ENCODE data around the gene TTC39C.
A peak's percentile ranks its signal among the peaks of the same experiment; 100 is the strongest.

The TTC39C gene

DNA sequence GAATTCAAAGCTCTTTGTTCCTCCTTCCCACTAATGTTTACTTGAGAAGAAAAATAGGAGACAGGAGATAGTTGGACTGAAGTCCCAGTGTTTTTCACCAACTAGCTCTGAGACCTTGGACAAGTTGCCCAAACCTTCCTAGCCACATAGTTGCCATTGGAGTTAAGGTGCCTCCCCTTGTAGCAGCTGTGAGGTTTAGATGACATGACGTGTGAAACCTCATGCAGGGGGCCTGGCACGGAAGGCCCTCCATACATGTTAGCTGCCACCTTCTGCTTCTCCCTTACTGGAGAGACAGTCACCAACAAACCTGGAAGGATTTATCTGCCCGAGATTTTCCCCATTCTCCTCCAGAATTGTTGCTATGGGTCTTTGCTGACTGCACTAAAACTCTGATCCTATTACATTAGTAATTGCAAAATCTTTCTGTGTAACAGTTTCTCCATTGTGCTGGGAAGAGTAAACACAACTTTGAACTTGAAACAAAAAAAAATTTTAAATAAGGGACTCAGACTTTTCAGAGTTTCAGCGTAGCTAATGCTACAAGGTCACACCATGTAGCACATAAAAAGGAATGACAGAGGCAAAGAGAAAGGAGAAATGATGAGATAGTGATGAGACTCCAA lies 100.5 kb downstream of the TTC39C start:
- no peak overlapping the region for H3K4me3 ChIP-seq (ENCODE audit: control insufficient read depth in 1 of 7, extremely low read depth in 1 of 7, insufficient read depth in 4 of 7, low read depth in 2 of 7, low read length in 6 of 7)
- no peak overlapping the region for H3K27ac ChIP-seq (ENCODE audit: insufficient read depth in 1 of 2, low read depth in 1 of 2, low read length in 2 of 2, poor library complexity in 1 of 2, severe bottlenecking in 2 of 2)
- no peak for DNase-seq
- 100% methylated on average over 1 of the region's 4 CpGs for WGBS (ENCODE audit: insufficient coverage)
- CTCF ChIA-PET, result interaction anchor here (4.1 kb wide), 1 partner anchor 291 kb away, joined by 17 read pairs; no protein-coding TSS in a partner anchor
- no peaks in the 10 kb centered on the region for H3K27me3 ChIP-seq (replicated peaks in 2 of 5; ENCODE audit: control insufficient read depth in 4 of 5, insufficient read depth in 5 of 5, low read length in 4 of 5)
- H3K4me1 ChIP-seq (ENCODE audit: control extremely low read depth in 1 of 4, control insufficient read depth in 4 of 4, insufficient read depth in 4 of 4, low read length in 3 of 4), result peaks cover 8 to 15% (median 10%) of the 10 kb centered on the region in 4 experiments
- POLR2A ChIA-PET, result interaction anchor here (1.3 kb wide), 1 partner anchor 100 kb away, joined by 3 read pairs; the partner anchor contains the start of gene TTC39C
- no peaks in the 10 kb centered on the region for H3K9me3 ChIP-seq (ENCODE audit: control extremely low read depth in 1 of 5, control insufficient read depth in 4 of 5, insufficient read depth in 2 of 5, low read depth in 1 of 5, low read length in 4 of 5)
- peaks cover 0 to 13% (median 9%) of the 10 kb centered on the region in 4 experiments for H3K36me3 ChIP-seq (ENCODE audit: control insufficient read depth in 4 of 4, insufficient read depth in 4 of 4, low read length in 3 of 4)

GRCh38 chr18:24115628-24116027 lies 101.1 kb downstream of the TTC39C start:
- no peaks in the 10 kb centered on the region for H3K9me3 ChIP-seq (ENCODE audit: control extremely low read depth in 1 of 5, control insufficient read depth in 4 of 5, insufficient read depth in 2 of 5, low read depth in 1 of 5, low read length in 4 of 5)
- no peaks in the 10 kb centered on the region for H3K27me3 ChIP-seq (replicated peaks in 2 of 5; ENCODE audit: control insufficient read depth in 4 of 5, insufficient read depth in 5 of 5, low read length in 4 of 5)
- H3K4me1 ChIP-seq (ENCODE audit: control extremely low read depth in 1 of 4, control insufficient read depth in 4 of 4, insufficient read depth in 4 of 4, low read length in 3 of 4), result peaks cover 8 to 15% (median 10%) of the 10 kb centered on the region in 4 experiments
- H3K36me3 ChIP-seq (ENCODE audit: control insufficient read depth in 4 of 4, insufficient read depth in 4 of 4, low read length in 3 of 4), result peaks cover 0 to 15% (median 9%) of the 10 kb centered on the region in 4 experiments
- 0% methylated on average over 1 of the region's 2 CpGs for WGBS (ENCODE audit: insufficient coverage)
- H3K4me3 ChIP-seq (ENCODE audit: control insufficient read depth in 1 of 7, extremely low read depth in 1 of 7, insufficient read depth in 4 of 7, low read depth in 2 of 7, low read length in 6 of 7), result no peak overlapping the region
- no peak overlapping the region for H3K27ac ChIP-seq (ENCODE audit: insufficient read depth in 1 of 2, low read depth in 1 of 2, low read length in 2 of 2, poor library complexity in 1 of 2, severe bottlenecking in 2 of 2)
- peak in 2 of 3 donors; percentile 48 to 55 for DNase-seq
- ChIA-PET CTCF (interaction anchor here (4.1 kb wide), 1 partner anchor 292 kb away, joined by 17 read pairs; no protein-coding TSS in a partner anchor), POLR2A (no interaction called here)

GRCh38 chr18:24118750-24119577 lies 104.4 kb downstream of the TTC39C start:
- Histone ChIP-seq H3K4me3 (ENCODE audit: control insufficient read depth in 1 of 7, extremely low read depth in 1 of 7, insufficient read depth in 4 of 7, low read depth in 2 of 7, low read length in 6 of 7) (no peak overlapping the region), H3K27me3 (replicated peaks in 2 of 5; ENCODE audit: control insufficient read depth in 4 of 5, insufficient read depth in 5 of 5, low read length in 4 of 5) (no peaks in the 10 kb centered on the region), H3K9me3 (ENCODE audit: control extremely low read depth in 1 of 5, control insufficient read depth in 4 of 5, insufficient read depth in 2 of 5, low read depth in 1 of 5, low read length in 4 of 5) (no peaks in the 10 kb centered on the region), H3K27ac (ENCODE audit: insufficient read depth in 1 of 2, low read depth in 1 of 2, low read length in 2 of 2, poor library complexity in 1 of 2, severe bottlenecking in 2 of 2) (no peak overlapping the region), H3K4me1 (ENCODE audit: control extremely low read depth in 1 of 4, control insufficient read depth in 4 of 4, insufficient read depth in 4 of 4, low read length in 3 of 4) (peaks cover 8 to 15% (median 10%) of the 10 kb centered on the region in 4 experiments), H3K36me3 (ENCODE audit: control insufficient read depth in 4 of 4, insufficient read depth in 4 of 4, low read length in 3 of 4) (peaks cover 0 to 28% (median 13%) of the 10 kb centered on the region in 4 experiments)
- ChIA-PET POLR2A (no interaction called here), CTCF (interaction anchor here (0.6 to 4.1 kb wide), 11 partner anchors 12 to 304 kb away, joined by 3 to 17 read pairs (median 3); no protein-coding TSS in a partner anchor)
- DNase-seq, result peak; percentile 78 to 90 (median 83)
- 100% methylated on average over 1 of the region's 8 CpGs for WGBS (ENCODE audit: insufficient coverage)

GRCh38 chr18:24120676-24121075 lies 106.1 kb downstream of the TTC39C start:
- Histone ChIP-seq H3K9me3 (ENCODE audit: control extremely low read depth in 1 of 5, control insufficient read depth in 4 of 5, insufficient read depth in 2 of 5, low read depth in 1 of 5, low read length in 4 of 5) (no peaks in the 10 kb centered on the region), H3K36me3 (ENCODE audit: control insufficient read depth in 4 of 4, insufficient read depth in 4 of 4, low read length in 3 of 4) (peaks cover 0 to 28% (median 20%) of the 10 kb centered on the region in 4 experiments), H3K4me3 (ENCODE audit: control insufficient read depth in 1 of 7, extremely low read depth in 1 of 7, insufficient read depth in 4 of 7, low read depth in 2 of 7, low read length in 6 of 7) (no peak overlapping the region), H3K4me1 (ENCODE audit: control extremely low read depth in 1 of 4, control insufficient read depth in 4 of 4, insufficient read depth in 4 of 4, low read length in 3 of 4) (peaks cover 4 to 7% (median 6%) of the 10 kb centered on the region in 4 experiments), H3K27me3 (replicated peaks in 2 of 5; ENCODE audit: control insufficient read depth in 4 of 5, insufficient read depth in 5 of 5, low read length in 4 of 5) (no peaks in the 10 kb centered on the region), H3K27ac (ENCODE audit: insufficient read depth in 1 of 2, low read depth in 1 of 2, low read length in 2 of 2, poor library complexity in 1 of 2, severe bottlenecking in 2 of 2) (no peak overlapping the region)
- no peak for DNase-seq
- ChIA-PET POLR2A (no interaction called here), CTCF (interaction anchor here (1.1 to 2.0 kb wide), 3 partner anchors 105 to 306 kb away, joined by 3 to 9 read pairs (median 4); no protein-coding TSS in a partner anchor)
- WGBS (ENCODE audit: insufficient coverage), result 100% methylated on average over 1 of the region's 4 CpGs

DNA sequence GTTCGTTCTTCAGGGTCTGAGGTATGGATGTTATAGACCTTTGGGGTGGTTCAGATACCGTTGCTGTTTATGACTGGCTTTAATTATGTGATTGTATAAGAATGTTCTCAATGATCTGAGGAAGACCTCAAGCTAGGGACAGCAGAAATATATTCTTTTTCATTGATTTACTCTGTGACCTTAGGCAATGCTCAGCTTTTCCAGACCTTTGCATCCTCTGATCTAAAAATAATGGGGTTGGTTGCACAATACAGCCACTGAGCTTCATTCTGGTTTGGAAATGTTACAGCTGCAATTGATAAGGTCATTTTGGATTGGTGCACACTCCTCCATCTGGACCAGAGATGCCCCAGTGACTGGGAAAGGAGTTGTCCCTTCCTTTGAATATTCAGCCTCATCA lies 107.1 kb downstream of the TTC39C start:
- no peaks in the 10 kb centered on the region for H3K9me3 ChIP-seq (ENCODE audit: control extremely low read depth in 1 of 5, control insufficient read depth in 4 of 5, insufficient read depth in 2 of 5, low read depth in 1 of 5, low read length in 4 of 5)
- peaks cover 0 to 28% (median 21%) of the 10 kb centered on the region in 4 experiments for H3K36me3 ChIP-seq (ENCODE audit: control insufficient read depth in 4 of 4, insufficient read depth in 4 of 4, low read length in 3 of 4)
- ChIA-PET CTCF (no interaction called here), POLR2A (no interaction called here)
- no peak overlapping the region for H3K27ac ChIP-seq (ENCODE audit: insufficient read depth in 1 of 2, low read depth in 1 of 2, low read length in 2 of 2, poor library complexity in 1 of 2, severe bottlenecking in 2 of 2)
- WGBS (ENCODE audit: insufficient coverage), result 100% methylated on average over 1 of the region's 2 CpGs
- no peaks in the 10 kb centered on the region for H3K27me3 ChIP-seq (replicated peaks in 2 of 5; ENCODE audit: control insufficient read depth in 4 of 5, insufficient read depth in 5 of 5, low read length in 4 of 5)
- H3K4me1 ChIP-seq (ENCODE audit: control extremely low read depth in 1 of 4, control insufficient read depth in 4 of 4, insufficient read depth in 4 of 4, low read length in 3 of 4), result no peaks in the 10 kb centered on the region
- DNase-seq, result no peak
- no peak overlapping the region for H3K4me3 ChIP-seq (ENCODE audit: control insufficient read depth in 1 of 7, extremely low read depth in 1 of 7, insufficient read depth in 4 of 7, low read depth in 2 of 7, low read length in 6 of 7)

DNA sequence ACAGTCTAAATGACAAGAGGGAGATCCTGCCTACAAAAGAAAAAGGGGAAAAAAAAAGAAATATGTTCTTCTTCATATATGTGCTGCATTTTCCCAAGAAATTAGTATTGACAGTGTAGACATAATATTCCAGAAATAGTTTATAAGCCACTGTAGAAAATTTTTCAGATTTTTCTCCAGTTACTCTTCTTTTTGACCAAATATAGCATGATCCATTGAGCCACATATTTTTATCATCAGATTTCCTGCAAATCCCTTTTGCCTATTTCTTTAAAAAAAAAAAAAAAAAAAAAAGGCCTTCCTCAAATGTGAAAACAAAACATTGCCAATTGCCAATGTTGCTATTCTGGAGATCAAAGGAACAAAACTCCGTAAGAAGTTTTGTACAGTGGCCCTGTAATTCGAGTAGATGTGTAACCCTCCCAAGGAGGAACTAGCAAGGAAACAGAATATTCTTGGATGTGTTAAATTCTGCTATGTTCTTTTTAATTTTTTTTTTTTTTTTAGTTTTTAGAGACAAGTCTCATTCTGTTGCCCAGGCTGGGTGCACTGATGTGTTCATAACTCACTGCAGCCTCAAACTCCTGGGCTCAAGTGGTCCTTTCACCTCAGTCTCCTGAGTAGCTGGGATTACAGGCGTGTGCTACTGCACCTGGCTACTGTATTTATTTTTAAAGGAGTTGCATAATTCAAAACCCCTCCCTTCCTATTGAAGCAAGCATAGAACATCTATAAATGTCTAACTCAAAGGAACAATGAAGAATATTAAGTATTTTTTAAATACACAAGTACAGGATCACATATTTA lies 111.8 kb downstream of the TTC39C start:
- WGBS (ENCODE audit: insufficient coverage), result 92% methylated on average over 2 of the region's 3 CpGs
- CTCF ChIA-PET, result no interaction called here
- POLR2A ChIA-PET, result no interaction called here
- H3K4me3 ChIP-seq (ENCODE audit: control insufficient read depth in 1 of 7, extremely low read depth in 1 of 7, insufficient read depth in 4 of 7, low read depth in 2 of 7, low read length in 6 of 7), result no peak overlapping the region
- H3K36me3 ChIP-seq (ENCODE audit: control insufficient read depth in 4 of 4, insufficient read depth in 4 of 4, low read length in 3 of 4), result peaks cover 0 to 48% (median 27%) of the 10 kb centered on the region in 4 experiments
- no peak for DNase-seq
- no peak overlapping the region for H3K27ac ChIP-seq (ENCODE audit: insufficient read depth in 1 of 2, low read depth in 1 of 2, low read length in 2 of 2, poor library complexity in 1 of 2, severe bottlenecking in 2 of 2)
- H3K9me3 ChIP-seq (ENCODE audit: control extremely low read depth in 1 of 5, control insufficient read depth in 4 of 5, insufficient read depth in 2 of 5, low read depth in 1 of 5, low read length in 4 of 5), result no peaks in the 10 kb centered on the region
- no peaks in the 10 kb centered on the region for H3K4me1 ChIP-seq (ENCODE audit: control extremely low read depth in 1 of 4, control insufficient read depth in 4 of 4, insufficient read depth in 4 of 4, low read length in 3 of 4)
- H3K27me3 ChIP-seq (replicated peaks in 2 of 5; ENCODE audit: control insufficient read depth in 4 of 5, insufficient read depth in 5 of 5, low read length in 4 of 5), result no peaks in the 10 kb centered on the region

Measured in common myeloid progenitor, CD34-positive (primary cell).